Panc1 (cell line): ENCODE results near the gene PDE1A. TPM values are rescaled to one million over a fixed set of nuclear protein-coding genes. Genes with fewer than 3 reads are reported as not detected.

Source experiments
- ATAC-seq: fragments of 200-7000 bp; cut with Tn5 transposase; 2 replicates; pipeline ENCODE4 v1.9.1; 2020; ENCODE audit warnings: mild to moderate bottlenecking, moderate library complexity
- BruUV-seq: library from RNA; stranded (reverse); fragments of 400-500 nt; replicated peaks from 2 replicates; lab custom pipeline; 2021; lab: Mats Ljungman, UMichigan
- CTCF ChIA-PET: fragments of 300-600 bp; sonication (Branson Sonifier 250); formaldehyde crosslinking; loops from one replicate; lab custom pipeline; 2022; ENCODE audit warnings: antibody characterized with exemption; lab: Charles Lee
- POLR2A ChIA-PET: fragments of 300-600 bp; sonication (Branson Sonifier 250); formaldehyde crosslinking; loops from one replicate; lab custom pipeline; 2022; ENCODE audit warnings: antibody characterized with exemption; lab: Charles Lee
- DNase-seq: peaks from one replicate; pipeline ENCODE4 v3.0.0-alpha.2; 2010; ENCODE audit warnings: low read depth, low spot score
- H3K27ac ChIP-seq: 2 replicates; pipeline ENCODE4 v1.5.1; 2011; ENCODE audit warnings: mild to moderate bottlenecking, low read length, inconsistent platforms
- H3K27me3 ChIP-seq: fragments of 200-500 bp; sonication (Bioruptor generic); 2 replicates; pipeline ENCODE4 v1.6.0; 2014; ENCODE audit warnings: low read length, inconsistent platforms; ENCODE audit not compliant: control insufficient read depth, insufficient read depth
- H3K36me3 ChIP-seq: fragments of 200-500 bp; sonication (Bioruptor generic); 2 replicates; pipeline ENCODE4 v1.5.1; 2014; ENCODE audit warnings: inconsistent platforms, mild to moderate bottlenecking, low read length, moderate library complexity; ENCODE audit not compliant: control insufficient read depth, insufficient read depth
- H3K4me1 ChIP-seq: 2 replicates; pipeline ENCODE4 v1.5.1; 2011; ENCODE audit warnings: inconsistent platforms, mild to moderate bottlenecking, low read length, moderate library complexity; ENCODE audit not compliant: control insufficient read depth, insufficient read depth
- H3K4me3 ChIP-seq, 2 experiments: 2 replicates each; pipeline ENCODE4 v1.5.1; 2011 to 2012; ENCODE audit warnings: low read depth in 2 of 2, low read length in 2 of 2, mild to moderate bottlenecking in 2 of 2, inconsistent platforms in 1 of 2, moderate library complexity in 1 of 2
- H3K9me3 ChIP-seq: fragments of 200-500 bp; sonication (Bioruptor generic); 2 replicates; pipeline ENCODE4 v1.5.1; 2014; ENCODE audit warnings: low read depth, mild to moderate bottlenecking, inconsistent platforms, low read length, moderate library complexity; ENCODE audit not compliant: control insufficient read depth, insufficient read depth
- CTCF ChIP-seq: fragments of 450-650 bp; IDR thresholded peaks from 2 replicates; pipeline ENCODE4 v1.5.1; 2017; ENCODE audit warnings: mild to moderate bottlenecking
- POLR2AphosphoS5 ChIP-seq: IDR thresholded peaks from 2 replicates; pipeline ENCODE4 v1.6.1; 2012; ENCODE audit warnings: mild to moderate bottlenecking, low read depth, low read length, moderate library complexity
- REST ChIP-seq, 2 experiments: IDR thresholded peaks; 2 replicates each; pipeline ENCODE4 v1.6.1; 2011 to 2012; ENCODE audit warnings: low read depth in 2 of 2, control low read depth in 1 of 2, low read length in 1 of 2, mild to moderate bottlenecking in 1 of 2, moderate library complexity in 1 of 2; ENCODE audit not compliant: insufficient read depth in 1 of 2
- SIN3A ChIP-seq: IDR thresholded peaks from 2 replicates; pipeline ENCODE4 v1.6.1; 2012; ENCODE audit warnings: low read depth, mild to moderate bottlenecking, low read length, moderate library complexity, borderline replicate concordance; ENCODE audit not compliant: insufficient read depth
- TCF7L2 ChIP-seq: IDR thresholded peaks from 2 replicates; pipeline ENCODE4 v1.6.1; 2011; ENCODE audit warnings: mild to moderate bottlenecking, low read depth, low read length, inconsistent platforms
- in situ Hi-C: cut with HindIII; loops from 2 replicates; pipeline ENCODE4 v1.10.0; 2016; ENCODE audit warnings: low sequenced_read_pairs, low pct_unique_long_range_greater_than_20kb
- intact Hi-C: fragments of 100-400 bp; cut with micrococcal nuclease; formaldehyde crosslinking; loops from one replicate; pipeline ENCODE4 v1.10.0; 2022; ENCODE audit not compliant: unreplicated experiment
- total RNA-seq: library from RNA; stranded (reverse); gene quantifications from one replicate; pipeline ENCODE4 v1.2.1, GENCODE V29; 2021; ENCODE audit not compliant: unreplicated experiment

The PDE1A gene
- total RNA-seq, 1 experiment from 2014 or later = 0.08 TPM

- Histone ChIP-seq H3K27ac (no peak overlapping the region), H3K27me3 (no peaks in the 10 kb centered on the region), H3K9me3 (no peaks in the 10 kb centered on the region), H3K36me3 (no peaks in the 10 kb centered on the region), H3K4me3 (no peak overlapping the region), H3K4me1 (no peaks in the 10 kb centered on the region)
- no peak for TF ChIP-seq CTCF
- no peak for TF ChIP-seq REST (IDR thresholded peaks at IDR 0.05; ENCODE audit: insufficient read depth in 1 of 2, low read depth in 2 of 2, low read length in 1 of 2)
- no peak for TF ChIP-seq POLR2AphosphoS5
- no peak for TF ChIP-seq TCF7L2
- no peak for TF ChIP-seq SIN3A
- intact Hi-C loops = no loop called here
- BruUV-seq = no TSS peak
- ATAC-seq = no peak
- CTCF ChIA-PET = no interaction called here
- no peak for DNase-seq
- POLR2A ChIA-PET = no interaction called here
- in situ Hi-C loops = no loop called here
These were observed 1.6 kb upstream of the PDE1A start for GRCh38 chr2:182428476-182428875.

GRCh38 chr2:182426082-182426917 lies 536 bp downstream of the PDE1A start:
- in situ Hi-C loops = no loop called here
- no peaks in the 10 kb centered on the region for H3K9me3 ChIP-seq
- H3K27ac ChIP-seq = no peak overlapping the region
- H3K27me3 ChIP-seq = no peaks in the 10 kb centered on the region
- intact Hi-C loops = no loop called here
- no peaks in the 10 kb centered on the region for H3K4me1 ChIP-seq
- CTCF ChIA-PET = no interaction called here
- POLR2A ChIA-PET = interaction anchor here (0.6 kb wide), 1 partner anchor 21 kb away, joined by 4 read pairs; no protein-coding TSS in a partner anchor
- BruUV-seq = no TSS peak
- DNase-seq (no peak), ATAC-seq (no peak)
- TF ChIP-seq TCF7L2 (no peak), SIN3A (no peak), CTCF (no peak), POLR2AphosphoS5 (no peak), REST (IDR thresholded peaks at IDR 0.05; ENCODE audit: insufficient read depth in 1 of 2, low read depth in 2 of 2, low read length in 1 of 2) (no peak)
- no peaks in the 10 kb centered on the region for H3K36me3 ChIP-seq
- H3K4me3 ChIP-seq = no peak overlapping the region
